ENCODE data around the gene GPR107. TPM values are rescaled to one million over a fixed set of nuclear protein-coding genes. Genes with fewer than 3 reads are reported as not detected.
"Not testable (repeated sequence)": the region's sequence is repeated elsewhere in the genome, so short reads cannot be mapped to it uniquely, and the experiment has no call there.

The GPR107 gene
- total and polyA plus RNA-seq, 12 donors: 8.9 to 45.9 (median 30.8) TPM

DNA sequence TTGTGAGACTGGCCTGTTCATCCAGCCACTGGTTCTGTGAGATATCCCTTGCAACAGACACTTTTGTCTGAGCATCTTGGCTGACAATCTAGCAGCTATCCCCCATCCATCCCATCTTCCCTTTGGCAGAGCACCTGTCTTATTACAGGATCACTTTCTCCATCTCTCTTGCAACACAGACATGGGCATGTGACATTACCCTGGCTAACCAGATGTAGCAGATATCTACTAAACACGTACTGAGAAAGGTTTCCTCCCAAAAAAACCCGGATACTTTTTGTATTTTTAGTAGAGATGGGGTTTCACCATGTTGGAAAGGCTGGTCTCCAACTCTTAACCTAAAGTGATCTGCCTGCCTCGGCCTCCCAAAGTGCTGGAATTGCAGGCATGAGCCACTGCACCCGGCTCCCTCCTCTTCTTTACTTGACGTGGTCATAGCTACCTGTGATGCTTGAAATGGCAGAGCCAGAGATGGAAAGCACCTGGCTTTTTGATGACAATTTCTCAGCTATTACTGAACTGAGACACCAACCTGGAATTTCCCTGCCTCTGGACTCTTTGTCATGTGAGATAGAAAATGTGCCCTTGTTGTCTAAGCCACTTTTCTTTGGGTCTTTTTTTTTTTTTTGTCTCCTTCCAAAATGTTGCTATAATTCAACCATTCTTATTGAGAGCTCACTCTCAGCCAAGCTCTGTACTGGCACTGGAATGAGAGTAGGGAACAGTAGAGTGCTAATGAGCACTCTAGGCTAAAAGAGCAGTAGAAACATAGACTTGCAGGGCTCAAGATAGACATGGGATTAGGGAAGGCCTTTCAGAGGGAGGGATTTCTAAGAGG is 43.3 kb upstream of the GPR107 start:
- no peaks in the 10 kb centered on the region for H3K27me3 ChIP-seq
- DNase-seq: peak in 1 of 7 donors; percentile 29
- H3K36me3 ChIP-seq (replicated peaks in 1 of 2): no peaks in the 10 kb centered on the region
- TF ChIP-seq POLR2A (IDR thresholded peaks at IDR 0.05): no peak
- TF ChIP-seq, protein P1, sequence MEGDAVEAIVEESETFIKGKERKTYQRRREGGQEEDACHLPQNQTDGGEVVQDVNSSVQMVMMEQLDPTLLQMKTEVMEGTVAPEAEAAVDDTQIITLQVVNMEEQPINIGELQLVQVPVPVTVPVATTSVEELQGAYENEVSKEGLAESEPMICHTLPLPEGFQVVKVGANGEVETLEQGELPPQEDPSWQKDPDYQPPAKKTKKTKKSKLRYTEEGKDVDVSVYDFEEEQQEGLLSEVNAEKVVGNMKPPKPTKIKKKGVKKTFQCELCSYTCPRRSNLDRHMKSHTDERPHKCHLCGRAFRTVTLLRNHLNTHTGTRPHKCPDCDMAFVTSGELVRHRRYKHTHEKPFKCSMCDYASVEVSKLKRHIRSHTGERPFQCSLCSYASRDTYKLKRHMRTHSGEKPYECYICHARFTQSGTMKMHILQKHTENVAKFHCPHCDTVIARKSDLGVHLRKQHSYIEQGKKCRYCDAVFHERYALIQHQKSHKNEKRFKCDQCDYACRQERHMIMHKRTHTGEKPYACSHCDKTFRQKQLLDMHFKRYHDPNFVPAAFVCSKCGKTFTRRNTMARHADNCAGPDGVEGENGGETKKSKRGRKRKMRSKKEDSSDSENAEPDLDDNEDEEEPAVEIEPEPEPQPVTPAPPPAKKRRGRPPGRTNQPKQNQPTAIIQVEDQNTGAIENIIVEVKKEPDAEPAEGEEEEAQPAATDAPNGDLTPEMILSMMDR (IDR thresholded peaks at IDR 0.05): no peak
- H3K27ac ChIP-seq: no peak overlapping the region
- intact Hi-C loops (cut with DNase I): no loop called here
- WGBS, 4 donors: 86 to 90% (median 88%) methylated on average over 5 of the region's 5 CpGs
- no peak overlapping the region for H3K4me3 ChIP-seq
- no peaks in the 10 kb centered on the region for H3K9me3 ChIP-seq (replicated peaks in 1 of 3)
- no peaks in the 10 kb centered on the region for H3K4me1 ChIP-seq (replicated peaks in 1 of 2)

- H3K27ac ChIP-seq: no peak overlapping the region
- H3K36me3 ChIP-seq (replicated peaks in 1 of 2): no peaks in the 10 kb centered on the region
- 81 to 86% (median 84%) methylated on average over 2 of the region's 2 CpGs for WGBS, 4 donors
- no peaks in the 10 kb centered on the region for H3K27me3 ChIP-seq
- DNase-seq: peak in 1 of 7 donors; percentile 7
- H3K4me1 ChIP-seq (replicated peaks in 1 of 2): no peaks in the 10 kb centered on the region
- no peaks in the 10 kb centered on the region for H3K9me3 ChIP-seq (replicated peaks in 1 of 3)
- intact Hi-C loops (cut with DNase I): no loop called here
- TF ChIP-seq, protein P1 (IDR thresholded peaks at IDR 0.05): no peak
- no peak for TF ChIP-seq POLR2A (IDR thresholded peaks at IDR 0.05)
- H3K4me3 ChIP-seq: no peak overlapping the region
Measured at GRCh38 chr9:130013326-130013725, 40.4 kb upstream of the GPR107 start.

DNA sequence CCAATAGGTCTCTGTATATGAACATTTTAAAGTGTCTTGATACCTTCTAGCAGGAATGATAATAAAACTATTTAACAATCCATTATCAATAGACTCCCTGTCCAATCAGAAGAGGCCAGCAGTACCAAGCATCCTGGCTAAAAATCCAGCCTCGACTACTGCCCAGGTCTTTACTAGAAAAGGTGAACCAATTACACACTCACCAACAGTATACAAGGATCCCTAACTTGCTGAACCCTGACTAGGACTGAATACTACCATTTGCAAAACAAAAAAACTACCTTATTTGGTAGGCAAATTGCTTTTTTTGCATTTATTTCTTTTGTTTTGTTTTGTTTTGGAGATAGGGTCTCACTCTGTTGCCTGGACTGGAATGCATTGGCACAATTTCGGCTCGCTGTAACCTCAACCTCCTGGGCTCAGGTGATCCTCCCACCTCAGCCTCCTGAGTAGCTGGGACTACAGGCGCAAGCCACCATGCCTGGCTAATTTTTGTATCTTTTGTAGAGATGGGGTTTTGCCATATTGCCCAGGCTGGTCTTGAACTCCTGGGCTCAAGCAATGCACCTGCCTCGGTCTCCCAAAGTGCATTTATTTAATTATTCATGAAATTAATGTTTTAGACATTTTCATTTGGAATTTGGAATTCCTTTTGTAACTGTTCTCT is 38.2 kb upstream of the GPR107 start:
- intact Hi-C loops (cut with DNase I): no loop called here
- TF ChIP-seq, protein P1 (IDR thresholded peaks at IDR 0.05): no peak
- TF ChIP-seq POLR2A (IDR thresholded peaks at IDR 0.05): no peak
- H3K36me3 ChIP-seq (replicated peaks in 1 of 2): no peaks in the 10 kb centered on the region
- WGBS, 4 donors: 94 to 99% (median 94%) methylated on average over 5 of the region's 5 CpGs
- H3K4me1 ChIP-seq (replicated peaks in 1 of 2): peaks cover 0 to under 1% of the 10 kb centered on the region in 2 donors
- H3K27ac ChIP-seq: no peak overlapping the region
- peak in 1 of 7 donors; percentile 6 for DNase-seq
- H3K9me3 ChIP-seq (replicated peaks in 1 of 3): no peaks in the 10 kb centered on the region
- H3K27me3 ChIP-seq: no peaks in the 10 kb centered on the region
- H3K4me3 ChIP-seq: no peak overlapping the region

DNA sequence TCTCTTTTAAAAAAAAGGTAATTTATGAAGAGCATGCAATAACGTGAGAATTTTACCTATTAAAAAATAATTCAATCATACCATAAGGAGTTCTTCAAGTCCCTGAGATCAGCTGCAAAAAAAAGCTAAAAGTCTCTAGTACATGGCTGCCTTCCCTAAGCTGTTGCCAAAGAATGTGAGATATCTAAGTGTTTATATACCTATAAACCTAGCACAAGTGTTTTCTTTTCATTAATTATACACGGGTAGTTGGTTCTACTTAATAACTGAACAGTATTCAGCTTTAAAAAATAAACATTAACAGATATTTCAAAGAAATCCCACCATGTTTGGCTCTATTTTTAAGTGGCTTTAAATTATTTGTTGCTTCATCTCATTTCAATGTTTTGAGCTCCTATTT is 36.6 kb upstream of the GPR107 start:
- Histone ChIP-seq H3K27me3 (no peaks in the 10 kb centered on the region), H3K4me1 (replicated peaks in 1 of 2) (peaks cover 0 to 14% of the 10 kb centered on the region in 2 donors), H3K9me3 (replicated peaks in 1 of 3) (no peaks in the 10 kb centered on the region), H3K27ac (no peak overlapping the region), H3K36me3 (replicated peaks in 1 of 2) (no peaks in the 10 kb centered on the region), H3K4me3 (no peak overlapping the region)
- TF ChIP-seq POLR2A (IDR thresholded peaks at IDR 0.05): no peak
- TF ChIP-seq, protein P1 (IDR thresholded peaks at IDR 0.05): no peak
- intact Hi-C loops (cut with DNase I): no loop called here
- DNase-seq: no peak
- 69 to 81% (median 78%) methylated on average over 2 of the region's 2 CpGs for WGBS, 4 donors

DNA sequence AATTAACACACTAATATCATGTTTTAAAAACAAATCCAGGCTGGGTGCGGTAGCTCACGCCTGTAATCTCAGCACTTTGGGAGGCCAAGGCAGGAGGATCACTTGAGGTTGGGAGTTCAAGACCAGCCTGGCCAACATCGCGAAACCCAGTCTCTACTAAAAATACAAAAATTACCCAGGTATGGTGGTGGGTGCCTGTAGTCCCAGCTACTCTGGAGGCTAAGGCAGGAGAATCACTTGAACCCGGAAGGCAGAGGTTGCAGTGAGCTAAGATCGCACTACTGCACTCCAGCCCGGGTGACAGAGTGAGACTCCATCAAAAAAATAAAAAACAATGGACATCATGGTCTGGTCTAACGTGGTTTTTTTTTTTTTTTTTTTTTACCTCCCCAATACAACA is 36.2 kb upstream of the GPR107 start:
- H3K27ac ChIP-seq; intact Hi-C loops (cut with DNase I); DNase-seq; H3K36me3 ChIP-seq (replicated peaks in 1 of 2); H3K27me3 ChIP-seq; H3K4me3 ChIP-seq; H3K9me3 ChIP-seq (replicated peaks in 1 of 3): not testable (repeated sequence)
- 92 to 94% (median 93%) methylated on average over 8 of the region's 8 CpGs for WGBS, 4 donors
- H3K4me1 ChIP-seq (replicated peaks in 1 of 2): peaks cover 0 to 14% of the 10 kb centered on the region in 2 donors
